ENCODE data around the gene ZNF385B. TPM values are rescaled to one million over a fixed set of nuclear protein-coding genes. Genes with fewer than 3 reads are reported as not detected.

ZNF385B gene
- polyA plus RNA-seq, 3 donors, result 12.7 to 14.6 (median 14.4) TPM

GRCh38 chr2:179857236-179857635, 4.2 kb downstream of the ZNF385B start:
- DNase-seq (ENCODE audit: low read depth in 3 of 3, low spot score in 2 of 3), result no peak

GRCh38 chr2:179856205-179856604, 5.2 kb downstream of the ZNF385B start:
- DNase-seq (ENCODE audit: low read depth in 3 of 3, low spot score in 2 of 3), result no peak

GRCh38 chr2:179855673-179856072, 5.7 kb downstream of the ZNF385B start:
- no peak for DNase-seq (ENCODE audit: low read depth in 3 of 3, low spot score in 2 of 3)

- DNase-seq (ENCODE audit: low read depth in 3 of 3, low spot score in 2 of 3), result no peak
Observed at GRCh38 chr2:179854891-179855290, 6.5 kb downstream of the ZNF385B start.

GRCh38 chr2:179853108-179853507, 8.3 kb downstream of the ZNF385B start:
- no peak for DNase-seq (ENCODE audit: low read depth in 3 of 3, low spot score in 2 of 3)

- no peak for DNase-seq (ENCODE audit: low read depth in 3 of 3, low spot score in 2 of 3)
Observed at GRCh38 chr2:179850188-179850587, 11.2 kb downstream of the ZNF385B start.

GRCh38 chr2:179849719-179850118, 11.7 kb downstream of the ZNF385B start:
- DNase-seq (ENCODE audit: low read depth in 3 of 3, low spot score in 2 of 3), result no peak

GRCh38 chr2:179843541-179843940, 17.9 kb downstream of the ZNF385B start:
- no peak for DNase-seq (ENCODE audit: low read depth in 3 of 3, low spot score in 2 of 3)

- no peak for DNase-seq (ENCODE audit: low read depth in 3 of 3, low spot score in 2 of 3)
Observed at GRCh38 chr2:179842498-179843153, 18.8 kb downstream of the ZNF385B start.

- DNase-seq (ENCODE audit: low read depth in 3 of 3, low spot score in 2 of 3), result no peak
Observed at GRCh38 chr2:179840840-179841239, 20.6 kb downstream of the ZNF385B start.

- DNase-seq (ENCODE audit: low read depth in 3 of 3, low spot score in 2 of 3), result no peak
Observed at GRCh38 chr2:179837408-179837807, 24.0 kb downstream of the ZNF385B start.

- DNase-seq (ENCODE audit: low read depth in 3 of 3, low spot score in 2 of 3), result no peak
Observed at GRCh38 chr2:179830043-179830787, 31.2 kb downstream of the ZNF385B start.

- no peak for DNase-seq (ENCODE audit: low read depth in 3 of 3, low spot score in 2 of 3)
Observed at GRCh38 chr2:179826297-179826696, 35.1 kb downstream of the ZNF385B start.

GRCh38 chr2:179825494-179825893, 35.9 kb downstream of the ZNF385B start:
- no peak for DNase-seq (ENCODE audit: low read depth in 3 of 3, low spot score in 2 of 3)

GRCh38 chr2:179824961-179825360, 36.5 kb downstream of the ZNF385B start:
- no peak for DNase-seq (ENCODE audit: low read depth in 3 of 3, low spot score in 2 of 3)

GRCh38 chr2:179822540-179822939, 38.9 kb downstream of the ZNF385B start:
- no peak for DNase-seq (ENCODE audit: low read depth in 3 of 3, low spot score in 2 of 3)

- no peak for DNase-seq (ENCODE audit: low read depth in 3 of 3, low spot score in 2 of 3)
Observed at GRCh38 chr2:179818546-179818945, 42.9 kb downstream of the ZNF385B start.

- DNase-seq (ENCODE audit: low read depth in 3 of 3, low spot score in 2 of 3), result no peak
Observed at GRCh38 chr2:179817181-179817841, 44.1 kb downstream of the ZNF385B start.

GRCh38 chr2:179814050-179814449, 47.4 kb downstream of the ZNF385B start:
- no peak for DNase-seq (ENCODE audit: low read depth in 3 of 3, low spot score in 2 of 3)

GRCh38 chr2:179812501-179812900, 48.9 kb downstream of the ZNF385B start:
- DNase-seq (ENCODE audit: low read depth in 3 of 3, low spot score in 2 of 3), result no peak

- DNase-seq (ENCODE audit: low read depth in 3 of 3, low spot score in 2 of 3), result no peak
Observed at GRCh38 chr2:179811042-179811441, 50.4 kb downstream of the ZNF385B start.

- DNase-seq (ENCODE audit: low read depth in 3 of 3, low spot score in 2 of 3), result no peak
Observed at GRCh38 chr2:179809606-179810005, 51.8 kb downstream of the ZNF385B start.
